Body of pancreas (tissue), 4 donors: ENCODE measurements around the gene SMPD1. TPM values are rescaled to one million over a fixed set of nuclear protein-coding genes. Genes with fewer than 3 reads are reported as not detected.

Experiments
- ATAC-seq: fragments of 150-250 bp; one replicate; pipeline ENCODE4 v1.9.1; 2016
- DNase-seq, 4 donors: peaks; one replicate each; pipeline ENCODE4 v3.0.0-alpha.2; 2019
- H3K27ac ChIP-seq, 4 donors: fragments of 200-600 bp; sonication (generic); 1 replicate in 3 of 4; 2 replicates in 1 of 4; pipeline versions ENCODE4 v1.5.1 to v1.6.1; 2016 to 2019; ENCODE audit warnings: mild to moderate bottlenecking in 1 of 4, mixed read lengths in 1 of 4, moderate library complexity in 1 of 4
- H3K27me3 ChIP-seq, 2 donors: fragments of 200-600 bp; sonication (generic); one replicate each; pipeline ENCODE4 v1.6.0; 2016; ENCODE audit warnings: mild to moderate bottlenecking in 1 of 2
- H3K36me3 ChIP-seq, 2 donors: fragments of 200-600 bp; sonication (generic); replicated peaks in 1 of 2; 2 replicates each; pipeline ENCODE4 v1.5.1; 2016; ENCODE audit warnings: low read depth in 2 of 2; ENCODE audit not compliant: insufficient read depth in 1 of 2
- H3K4me1 ChIP-seq: fragments of 200-600 bp; sonication (generic); one replicate; pipeline ENCODE4 v1.6.0; 2016
- H3K4me3 ChIP-seq, 2 donors: fragments of 200-600 bp; sonication (generic); 1 replicate in 1 of 2; 2 replicates in 1 of 2; pipeline ENCODE4 v1.5.1; 2016 to 2019
- H3K9me3 ChIP-seq, 3 donors: fragments of 200-600 bp; sonication (generic); 1 replicate in 2 of 3; 2 replicates in 1 of 3; pipeline ENCODE4 v1.5.1; 2016
- POLR2A ChIP-seq, 3 donors: fragments of 450-650 bp; IDR thresholded peaks; one replicate each; pipeline ENCODE4 v1.6.1; 2016; ENCODE audit warnings: antibody characterized with exemption in 3 of 3, mild to moderate bottlenecking in 2 of 3
- WGBS, 2 donors: methylation state at CpG; one replicate each; pipeline ENCODE4 v1.1.5; 2017; 5-methylcytosine and 5-hydroxymethylcytosine counted together
- intact Hi-C: fragments of 100-400 bp; cut with DNase I; formaldehyde crosslinking; loops from one replicate; pipeline ENCODE4 v1.15.1; 2023
- total RNA-seq, 2 donors: library from RNA; depleted of rRNA; stranded (reverse); fragments of >200 nt; gene quantifications; one replicate each; pipeline ENCODE4 v1.1.0, GENCODE V29; 2016
- TF ChIP-seq, protein P1 (sequence below), 7 experiments: fragments of 450-650 bp in 4 of 7; fragments of 200-600 bp in 3 of 7; sonication (generic) in 3 of 7; IDR thresholded peaks; one replicate each; pipeline ENCODE4 v1.5.1; 2016 to 2019; ENCODE audit warnings: antibody characterized with exemption in 7 of 7

SMPD1 gene
- total RNA-seq, 2 donors from 2014 or later, result 17.1 to 29.7 TPM

GRCh38 chr11:6402561-6402981 is 12.3 kb downstream of the SMPD1 start:
- intact Hi-C loops, result no loop called here
- H3K4me3 ChIP-seq, result no peak overlapping the region
- DNase-seq (no peak), ATAC-seq (no peak)
- no peak for TF ChIP-seq POLR2A (IDR thresholded peaks at IDR 0.05)
- TF ChIP-seq, protein P1, sequence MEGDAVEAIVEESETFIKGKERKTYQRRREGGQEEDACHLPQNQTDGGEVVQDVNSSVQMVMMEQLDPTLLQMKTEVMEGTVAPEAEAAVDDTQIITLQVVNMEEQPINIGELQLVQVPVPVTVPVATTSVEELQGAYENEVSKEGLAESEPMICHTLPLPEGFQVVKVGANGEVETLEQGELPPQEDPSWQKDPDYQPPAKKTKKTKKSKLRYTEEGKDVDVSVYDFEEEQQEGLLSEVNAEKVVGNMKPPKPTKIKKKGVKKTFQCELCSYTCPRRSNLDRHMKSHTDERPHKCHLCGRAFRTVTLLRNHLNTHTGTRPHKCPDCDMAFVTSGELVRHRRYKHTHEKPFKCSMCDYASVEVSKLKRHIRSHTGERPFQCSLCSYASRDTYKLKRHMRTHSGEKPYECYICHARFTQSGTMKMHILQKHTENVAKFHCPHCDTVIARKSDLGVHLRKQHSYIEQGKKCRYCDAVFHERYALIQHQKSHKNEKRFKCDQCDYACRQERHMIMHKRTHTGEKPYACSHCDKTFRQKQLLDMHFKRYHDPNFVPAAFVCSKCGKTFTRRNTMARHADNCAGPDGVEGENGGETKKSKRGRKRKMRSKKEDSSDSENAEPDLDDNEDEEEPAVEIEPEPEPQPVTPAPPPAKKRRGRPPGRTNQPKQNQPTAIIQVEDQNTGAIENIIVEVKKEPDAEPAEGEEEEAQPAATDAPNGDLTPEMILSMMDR (IDR thresholded peaks at IDR 0.05), result no peak
- no peak overlapping the region for H3K27ac ChIP-seq
- no peaks in the 10 kb centered on the region for H3K9me3 ChIP-seq
- no peaks in the 10 kb centered on the region for H3K4me1 ChIP-seq
- no peaks in the 10 kb centered on the region for H3K36me3 ChIP-seq
- no peaks in the 10 kb centered on the region for H3K27me3 ChIP-seq
- WGBS, 2 donors, result 60 to 89% methylated on average over 7 of the region's 7 CpGs

- Histone ChIP-seq H3K27ac (no peak overlapping the region), H3K36me3 (no peaks in the 10 kb centered on the region), H3K9me3 (no peaks in the 10 kb centered on the region), H3K4me3 (no peak overlapping the region), H3K27me3 (no peaks in the 10 kb centered on the region), H3K4me1 (no peaks in the 10 kb centered on the region)
- ATAC-seq (no peak), DNase-seq (no peak)
- TF ChIP-seq POLR2A (IDR thresholded peaks at IDR 0.05), result no peak
- TF ChIP-seq, protein P1 (IDR thresholded peaks at IDR 0.05), result no peak
- intact Hi-C loops, result no loop called here
- WGBS, 2 donors, result 67 to 76% methylated on average over 2 to 8 of the region's 8 CpGs
These were observed 13.3 kb downstream of the SMPD1 start for GRCh38 chr11:6403539-6403938.

- DNase-seq, result no peak
- Histone ChIP-seq H3K27ac (peak overlapping the region in 1 of 4 donors; percentile 46), H3K4me1 (no peaks in the 10 kb centered on the region), H3K36me3 (no peaks in the 10 kb centered on the region), H3K27me3 (no peaks in the 10 kb centered on the region), H3K4me3 (no peak overlapping the region), H3K9me3 (no peaks in the 10 kb centered on the region)
- peak; percentile 30 for ATAC-seq
- TF ChIP-seq, protein P1 (IDR thresholded peaks at IDR 0.05), result no peak
- no peak for TF ChIP-seq POLR2A (IDR thresholded peaks at IDR 0.05)
- intact Hi-C loops, result no loop called here
- 77 to 89% methylated on average over 13 to 16 of the region's 16 CpGs for WGBS, 2 donors
These were observed 14.2 kb downstream of the SMPD1 start for GRCh38 chr11:6404342-6405051.

DNA sequence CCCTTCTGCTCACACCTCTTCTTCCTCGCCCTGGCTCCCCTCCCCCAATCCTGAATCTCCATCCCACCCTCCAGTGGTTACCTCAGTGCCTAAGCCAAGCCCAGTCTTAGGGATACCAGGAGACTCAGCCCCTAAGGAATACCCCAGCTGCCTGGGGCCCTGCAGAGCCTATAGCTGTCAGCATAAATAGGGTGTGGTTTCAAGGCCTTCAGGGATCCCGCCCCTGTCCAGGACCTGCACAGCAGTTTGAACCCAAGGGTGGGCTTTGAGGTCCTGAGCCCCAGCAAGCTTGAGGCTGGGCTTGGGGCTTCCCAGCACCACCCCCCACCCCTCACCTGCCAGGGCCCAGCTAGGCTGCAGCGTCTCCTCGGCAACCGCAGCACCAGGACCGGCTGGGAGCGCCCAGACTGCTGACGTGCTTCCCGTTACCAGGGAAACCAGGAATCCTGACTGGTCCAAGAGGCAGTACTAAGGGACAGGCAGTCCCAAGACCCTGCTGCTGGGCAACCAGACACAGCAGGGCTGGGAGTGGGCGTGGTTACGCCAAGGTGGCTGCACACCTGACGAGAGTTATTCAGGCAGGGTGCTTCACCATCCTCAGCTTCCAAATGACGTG is 14.9 kb downstream of the SMPD1 start:
- 82 to 84% methylated on average over 5 to 13 of the region's 13 CpGs for WGBS, 2 donors
- Histone ChIP-seq H3K4me1 (no peaks in the 10 kb centered on the region), H3K27ac (peak overlapping the region in 1 of 4 donors; percentile 46), H3K9me3 (no peaks in the 10 kb centered on the region), H3K27me3 (no peaks in the 10 kb centered on the region), H3K36me3 (no peaks in the 10 kb centered on the region), H3K4me3 (no peak overlapping the region)
- ATAC-seq (peak; percentile 58), DNase-seq (peak in 3 of 4 donors; percentile 57 to 74 (median 67))
- intact Hi-C loops, result no loop called here
- TF ChIP-seq, protein P1 (IDR thresholded peaks at IDR 0.05), result no peak
- no peak for TF ChIP-seq POLR2A (IDR thresholded peaks at IDR 0.05)
